DMS53 (cell line): Measurements from ENCODE around the gene ZDHHC18.
A peak's percentile ranks its signal among the peaks of the same experiment; 100 is the strongest.
"Not testable (repeated sequence)": the region's sequence is repeated elsewhere in the genome, so short reads cannot be mapped to it uniquely, and the experiment has no call there.

ENCODE experiments used
- DNase-seq: peaks from one replicate; lab custom pipeline; 2025; lab: John Stamatoyannopoulos, UW

ZDHHC18 gene

DNA sequence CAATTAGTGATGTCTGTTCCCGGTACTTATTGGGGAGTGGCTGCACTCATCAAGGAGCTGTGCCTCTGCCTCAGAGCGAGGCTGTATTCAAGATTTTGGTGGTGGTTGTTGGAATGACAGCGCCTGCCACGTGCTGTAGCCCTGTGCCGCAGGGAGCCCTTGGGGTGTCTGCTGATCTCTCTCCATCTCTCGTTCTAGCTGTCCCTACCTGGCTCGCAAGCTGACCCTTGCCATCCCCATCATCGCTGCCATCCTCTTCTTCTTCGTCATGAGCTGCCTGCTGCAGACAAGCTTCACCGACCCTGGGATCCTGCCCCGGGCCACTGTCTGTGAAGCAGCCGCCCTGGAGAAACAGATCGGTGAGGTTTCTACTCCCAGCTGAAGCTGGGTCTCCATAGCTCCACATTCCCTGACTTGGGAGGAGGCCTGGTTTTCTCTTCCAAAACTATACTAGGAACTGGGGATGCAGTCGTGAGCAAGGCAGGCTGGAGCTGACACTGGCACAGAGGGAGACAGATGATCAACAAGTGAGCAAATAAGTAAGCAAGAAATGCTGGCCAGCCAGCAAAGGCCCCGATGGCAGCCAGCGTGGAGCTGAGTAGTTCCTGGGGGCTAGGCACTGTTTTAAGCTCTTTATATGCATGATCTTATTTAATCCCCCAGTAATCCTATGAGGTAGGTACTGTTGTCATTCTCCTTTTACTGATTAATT lies 5.9 kb downstream of the ZDHHC18 start:
- no peak for DNase-seq

DNA sequence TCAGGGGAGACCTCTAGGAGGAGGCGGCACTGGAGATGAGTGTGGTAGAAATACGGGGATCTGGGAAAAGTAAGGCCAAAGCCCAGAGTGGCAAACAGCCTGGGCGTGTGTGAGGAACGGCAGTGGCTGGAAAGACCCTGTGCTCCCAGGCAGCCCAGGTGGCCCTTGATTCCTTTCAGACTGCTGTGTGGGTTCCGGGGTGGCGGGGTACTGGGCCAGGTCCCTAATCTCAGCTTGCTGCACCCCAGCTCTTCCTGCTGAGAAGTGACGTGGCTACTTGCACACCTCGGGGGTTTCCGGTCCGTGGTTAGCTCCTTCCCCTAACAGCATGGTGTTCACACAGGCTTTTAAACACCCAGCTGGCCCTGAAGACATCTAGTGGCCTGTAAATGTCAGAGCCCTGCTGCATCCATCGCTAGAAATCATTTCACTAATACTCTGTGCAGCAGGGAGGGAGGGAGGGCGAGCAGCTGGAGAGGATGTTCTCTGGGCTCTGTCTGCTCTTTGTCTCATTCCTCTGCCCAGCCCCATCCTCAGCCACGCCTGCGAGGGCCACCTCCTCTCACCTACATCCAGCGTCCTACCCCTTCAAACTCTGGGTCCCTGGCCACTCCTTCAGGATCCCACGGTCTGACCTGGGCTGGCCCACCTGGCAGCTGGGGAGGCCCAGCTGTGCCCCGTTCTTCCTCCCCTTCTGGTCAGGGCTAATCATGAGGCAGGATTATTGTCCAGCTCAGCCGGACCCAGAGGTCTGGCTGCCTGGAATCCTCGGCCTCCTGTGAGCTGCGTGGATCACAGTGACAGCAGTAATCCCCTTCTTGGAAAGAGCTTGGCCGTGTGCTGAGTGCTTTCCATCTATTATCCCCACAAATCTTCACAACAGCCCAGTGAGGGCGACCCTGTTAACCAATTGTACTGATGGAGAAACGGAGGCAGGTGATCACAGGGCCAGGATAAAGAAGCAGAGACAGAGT lies 7.2 kb downstream of the ZDHHC18 start:
- no peak for DNase-seq

DNA sequence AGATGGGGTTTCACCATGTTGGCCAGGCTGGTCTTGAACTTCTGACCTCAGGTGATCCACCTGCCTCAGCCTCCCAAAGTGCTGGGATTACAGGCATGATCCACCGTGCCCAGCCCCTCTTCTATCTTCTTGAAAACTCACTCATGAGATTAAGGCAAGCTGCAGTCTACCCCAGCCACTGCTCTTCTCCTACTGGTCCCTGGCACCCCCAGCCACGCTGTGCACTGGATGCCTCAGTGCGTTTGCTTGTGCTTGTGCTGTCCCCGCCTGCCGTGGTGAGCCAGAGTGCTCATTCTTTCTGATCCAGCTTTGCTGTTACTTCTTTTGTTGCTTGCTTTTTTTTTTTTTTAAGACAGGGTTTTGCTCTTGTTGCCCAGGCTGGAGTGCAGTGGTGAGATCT lies 11.2 kb downstream of the ZDHHC18 start:
- DNase-seq: not testable (repeated sequence)

DNA sequence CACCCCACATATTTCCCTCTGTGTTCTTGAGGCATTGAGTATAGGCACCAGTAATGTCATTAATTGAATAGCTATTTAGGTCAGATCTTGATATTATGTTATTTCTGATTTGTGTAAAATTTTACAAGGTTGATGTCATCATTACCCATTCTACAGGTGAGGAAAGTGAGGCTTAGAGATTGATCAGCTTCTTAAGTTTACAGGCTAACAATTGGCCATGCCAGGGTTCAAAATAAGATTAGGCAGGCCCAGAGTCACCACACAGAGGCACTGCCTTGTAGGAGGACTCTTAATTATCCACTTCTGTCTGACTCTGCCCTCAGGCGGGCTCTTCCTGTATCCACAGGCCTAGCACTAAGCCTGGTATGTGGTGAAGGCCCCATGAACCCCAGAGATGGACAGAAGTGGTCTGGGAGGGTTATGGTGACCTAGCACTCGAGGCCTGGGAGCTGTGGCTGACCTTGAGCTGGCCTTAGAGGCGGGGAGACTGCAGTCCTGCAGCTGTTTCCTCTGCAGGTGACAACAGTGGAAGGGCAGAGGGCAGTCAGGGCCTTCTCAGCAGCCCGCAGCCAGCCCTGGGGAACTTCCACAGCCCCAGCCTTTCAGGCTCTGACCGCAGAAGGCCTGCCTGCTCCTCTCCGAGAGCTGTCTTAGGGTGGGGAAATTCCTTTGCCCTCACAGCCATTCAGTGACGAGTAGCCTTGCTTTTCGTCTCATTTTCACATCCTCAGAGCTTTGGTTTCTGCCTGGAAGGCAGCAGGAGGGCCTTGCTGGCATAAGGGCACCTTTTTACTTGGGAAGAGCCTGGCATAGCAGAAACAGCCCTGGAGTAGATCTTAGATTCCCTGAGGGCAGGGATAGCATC lies 12.2 kb downstream of the ZDHHC18 start:
- no peak for DNase-seq

DNA sequence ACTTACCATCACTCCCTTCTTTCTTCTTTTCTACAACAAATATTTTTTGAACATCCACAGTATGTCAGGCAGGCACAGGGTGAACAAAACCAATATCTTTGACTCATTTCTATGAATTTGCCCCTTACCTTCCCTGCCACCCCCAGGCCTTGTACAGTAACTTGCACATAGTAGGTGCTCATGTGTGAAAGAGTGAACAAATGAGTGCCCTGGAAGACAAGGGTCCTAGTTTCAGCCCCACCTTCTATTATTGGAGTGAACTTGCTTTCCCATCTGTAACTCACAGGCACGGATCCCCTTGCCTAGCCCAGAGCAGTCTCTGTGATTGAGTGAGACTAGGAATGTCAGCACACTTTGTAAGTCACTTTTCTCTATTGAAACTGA lies 12.8 kb downstream of the ZDHHC18 start:
- DNase-seq: no peak

DNA sequence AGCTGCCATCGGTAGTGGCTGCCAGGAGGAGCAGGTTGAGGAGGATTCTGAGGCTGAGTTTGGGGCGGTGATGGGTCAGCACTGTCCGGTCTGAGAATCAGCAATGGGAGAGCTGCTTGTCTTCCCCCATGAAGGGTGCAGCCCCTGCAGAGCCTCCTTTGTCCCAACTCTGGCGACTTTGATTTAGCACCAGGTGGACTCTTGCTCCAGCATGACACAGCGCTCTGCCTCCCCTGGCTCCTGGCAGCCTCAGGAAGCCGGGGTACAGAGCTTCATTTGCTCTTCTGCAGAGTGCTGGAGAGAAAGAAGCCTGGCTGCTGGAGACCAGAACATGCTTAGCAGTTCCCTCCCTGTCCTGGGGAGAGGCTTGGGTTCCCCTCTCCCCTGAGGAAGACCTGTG lies 13.3 kb downstream of the ZDHHC18 start:
- DNase-seq: no peak

DNA sequence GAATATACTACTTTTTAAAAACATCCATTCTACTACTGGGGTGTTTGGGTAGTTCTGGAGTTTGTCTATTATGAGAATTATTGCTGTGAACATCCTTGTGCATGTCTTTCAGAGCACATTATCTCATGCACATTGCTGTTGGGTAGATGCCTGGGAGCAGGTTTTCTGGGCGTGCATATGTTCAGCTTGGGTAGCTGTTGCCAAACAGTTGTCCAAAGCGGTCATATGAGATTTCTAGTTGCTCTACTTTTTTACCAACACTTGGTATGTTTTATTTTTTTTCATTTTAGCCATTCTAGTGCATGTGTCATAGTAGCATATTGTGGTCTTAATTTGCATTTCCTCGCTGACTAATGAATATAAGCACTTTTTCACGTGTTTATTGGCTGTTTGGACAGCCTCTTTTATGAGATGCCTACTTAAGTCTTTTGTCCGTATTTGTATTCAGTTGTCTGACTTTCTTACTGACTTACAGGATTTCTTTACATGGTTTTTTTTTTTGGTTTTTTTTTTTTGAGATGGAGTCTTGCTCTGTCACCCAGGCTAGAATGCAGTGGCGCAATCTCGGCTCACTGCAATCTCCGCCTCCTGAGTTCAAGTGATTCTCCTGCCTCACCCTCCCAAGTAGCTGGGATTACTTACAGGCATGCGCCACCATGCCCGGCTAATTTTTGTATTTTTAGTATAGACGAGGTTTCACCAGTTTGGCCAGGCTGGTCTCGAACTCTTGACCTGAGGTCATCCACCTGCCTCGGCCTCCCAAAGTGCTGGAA lies 18.1 kb downstream of the ZDHHC18 start:
- no peak for DNase-seq

DNA sequence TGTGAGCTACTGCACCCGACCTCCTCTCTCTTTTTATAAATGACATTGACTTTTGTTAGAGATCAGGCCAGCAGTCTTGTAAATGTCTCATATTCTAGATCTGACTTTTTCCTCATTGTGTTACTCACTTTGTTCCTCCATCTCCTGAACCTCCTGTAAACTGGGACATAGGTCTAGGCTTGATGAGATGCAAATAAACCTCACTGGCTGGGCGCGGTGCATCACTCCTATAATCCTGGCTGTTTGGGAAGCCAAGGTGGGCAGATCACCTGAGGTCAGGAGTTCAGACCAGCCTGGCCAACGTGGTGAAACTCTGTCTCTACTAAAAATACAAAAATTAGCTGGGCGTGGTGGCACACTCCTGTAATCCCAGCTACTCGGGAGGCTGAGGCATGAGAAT lies 21.3 kb downstream of the ZDHHC18 start:
- not testable (repeated sequence) for DNase-seq

DNA sequence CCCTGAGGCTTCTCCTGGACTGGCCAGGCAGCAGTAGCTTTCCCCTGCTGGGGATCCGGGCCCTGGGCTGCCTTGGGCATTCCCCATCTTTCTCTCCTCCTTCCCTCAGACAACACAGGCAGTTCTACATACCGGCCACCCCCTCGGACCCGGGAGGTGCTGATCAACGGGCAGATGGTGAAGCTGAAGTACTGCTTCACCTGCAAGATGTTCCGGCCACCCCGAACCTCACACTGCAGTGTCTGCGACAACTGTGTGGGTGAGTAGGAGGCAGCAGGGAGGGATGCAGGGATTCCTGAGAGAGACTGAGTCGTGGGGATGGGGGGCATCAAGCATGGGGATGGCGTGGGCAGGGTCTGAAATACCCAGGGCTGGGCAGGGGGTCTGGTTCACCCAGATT lies 22.0 kb downstream of the ZDHHC18 start:
- DNase-seq: no peak

DNA sequence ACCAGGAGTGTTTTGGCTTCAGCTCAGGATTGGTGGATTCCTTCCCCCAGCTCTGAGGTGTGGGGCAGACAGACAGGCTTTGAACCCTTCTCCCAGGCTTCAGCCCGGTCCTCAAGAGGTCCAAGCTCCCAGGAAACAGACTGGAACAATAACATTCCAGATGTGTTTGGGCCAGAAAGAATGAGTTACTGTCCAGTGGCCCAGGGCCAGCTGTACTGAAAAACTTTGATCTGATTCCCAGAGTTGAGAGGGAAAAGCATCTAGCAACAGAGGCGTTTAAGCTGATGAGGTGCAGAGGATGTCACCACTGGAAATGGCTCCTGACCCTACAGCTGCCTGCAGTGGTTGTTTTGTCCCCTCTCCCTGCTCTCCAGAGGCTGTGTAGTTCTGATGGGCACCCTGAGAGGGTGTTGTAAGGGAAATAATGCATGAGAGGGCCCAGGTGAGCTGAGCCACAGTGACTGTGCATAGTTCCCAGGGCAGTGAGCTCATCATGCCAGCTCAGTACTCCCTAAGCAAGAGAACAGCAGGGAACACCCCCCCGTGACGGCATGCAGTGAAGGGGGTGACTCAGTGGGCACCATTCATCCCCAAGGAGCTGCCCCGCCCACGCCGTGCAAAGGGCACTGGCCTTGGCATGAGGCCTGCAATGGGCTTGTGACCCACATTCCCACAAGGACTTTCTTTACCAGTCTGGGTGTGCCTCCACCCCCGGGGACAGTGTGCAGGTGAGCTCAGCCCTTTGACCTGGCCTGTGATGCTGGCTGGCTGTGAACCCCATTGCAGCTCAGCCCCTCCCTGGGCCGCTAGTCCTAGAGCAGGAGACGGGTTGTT lies 22.7 kb downstream of the ZDHHC18 start:
- peak; percentile 73 for DNase-seq

DNA sequence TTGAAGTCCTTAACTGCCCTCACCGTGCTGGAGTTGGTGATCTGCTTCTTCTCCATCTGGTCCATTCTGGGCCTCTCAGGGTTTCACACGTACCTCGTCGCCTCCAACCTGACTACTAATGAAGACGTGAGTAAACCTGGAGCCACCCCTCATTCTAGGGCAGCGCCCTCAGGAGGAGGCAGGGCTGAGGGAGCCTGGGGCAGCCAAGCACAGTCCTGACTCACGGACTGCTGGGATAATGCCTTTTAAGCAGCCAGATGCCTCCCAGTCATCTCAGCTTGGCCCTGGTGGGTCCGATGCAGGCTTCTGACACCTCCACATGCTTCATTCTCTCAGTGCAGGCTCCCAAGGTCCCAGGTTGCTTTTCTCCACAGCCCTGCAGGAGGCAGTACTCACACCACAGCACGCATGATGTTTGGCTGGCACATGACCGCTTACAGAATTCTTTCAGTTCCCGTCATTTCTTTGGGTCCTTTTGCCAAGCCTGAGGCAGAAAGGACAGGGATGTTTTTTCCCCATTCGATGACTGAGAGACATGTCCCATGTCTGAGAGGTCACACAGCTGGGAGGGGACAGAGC lies 24.7 kb downstream of the ZDHHC18 start:
- DNase-seq: peak; percentile 24

DNA sequence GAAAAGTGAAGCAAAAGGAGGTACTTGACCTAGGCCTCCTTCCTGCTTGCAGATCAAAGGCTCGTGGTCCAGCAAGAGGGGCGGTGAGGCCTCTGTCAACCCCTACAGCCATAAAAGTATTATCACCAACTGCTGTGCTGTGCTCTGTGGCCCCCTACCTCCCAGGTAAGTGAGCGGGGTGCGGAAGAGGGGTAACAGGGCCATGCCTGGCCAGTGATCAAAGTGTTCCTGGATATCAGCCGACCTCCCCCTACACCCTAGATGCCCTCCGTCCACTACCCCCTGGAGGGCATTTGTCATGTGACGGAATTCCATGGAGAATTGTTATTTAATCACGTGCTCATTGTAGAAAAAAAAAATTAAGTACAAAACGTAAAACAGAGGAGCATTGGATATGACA lies 26.2 kb downstream of the ZDHHC18 start:
- DNase-seq: no peak

DNA sequence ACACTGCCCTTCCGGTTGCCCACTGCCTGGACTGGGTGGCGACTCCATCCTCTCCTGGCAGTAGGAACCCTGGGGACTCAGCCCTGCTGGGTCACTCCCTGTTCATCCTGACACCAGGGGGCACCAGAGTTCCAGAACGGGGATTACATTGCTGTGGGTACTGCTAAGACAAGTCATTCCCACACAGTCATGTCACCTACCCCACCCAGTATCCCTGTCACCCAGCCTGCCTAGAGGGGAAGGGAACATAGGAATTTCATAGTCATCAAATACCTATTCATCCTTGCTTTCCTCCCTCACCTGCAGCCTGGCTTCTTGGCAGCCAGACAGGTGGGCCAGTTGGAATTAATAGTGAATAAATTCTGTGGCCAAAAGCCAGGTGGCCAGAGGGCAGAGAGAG lies 26.7 kb downstream of the ZDHHC18 start:
- peak; percentile 90 for DNase-seq

DNA sequence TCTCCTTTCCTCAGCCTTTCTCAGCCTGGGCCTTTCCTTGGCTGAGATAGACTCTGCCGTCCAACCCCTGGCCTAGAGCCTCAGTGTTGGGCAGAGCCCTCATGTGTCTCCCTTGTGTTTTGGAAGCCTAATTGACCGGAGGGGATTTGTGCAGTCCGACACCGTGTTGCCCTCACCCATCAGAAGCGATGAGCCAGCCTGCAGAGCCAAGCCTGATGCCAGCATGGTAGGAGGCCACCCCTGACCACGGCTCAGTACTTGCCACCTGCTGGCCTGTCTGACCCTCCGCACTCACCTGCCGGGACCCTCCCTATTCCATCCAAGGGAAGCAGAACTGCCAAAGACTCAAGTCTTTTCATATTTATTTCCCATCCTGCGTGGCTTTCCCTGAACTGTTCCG lies 27.1 kb downstream of the ZDHHC18 start:
- no peak for DNase-seq

DNA sequence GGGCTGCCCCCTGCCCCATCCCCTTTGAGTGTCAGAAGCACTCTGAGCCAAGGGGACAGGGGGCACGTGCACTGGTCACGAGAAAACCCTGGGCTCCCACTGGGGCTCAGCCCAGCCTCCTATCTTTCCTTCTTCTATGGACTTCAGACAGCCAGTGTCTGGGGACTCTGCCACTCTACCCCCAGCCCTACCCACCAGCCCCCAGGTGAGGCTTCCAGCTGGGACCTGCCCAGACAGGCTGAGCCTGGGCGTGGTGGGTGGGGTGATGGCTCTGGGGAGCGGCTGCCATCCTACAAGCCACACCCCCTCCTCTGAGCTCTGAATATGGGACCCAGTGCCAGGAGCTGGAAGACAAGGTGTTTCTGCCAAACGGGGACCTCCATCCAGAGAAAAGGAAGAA lies 28.4 kb downstream of the ZDHHC18 start:
- DNase-seq: no peak

DNA sequence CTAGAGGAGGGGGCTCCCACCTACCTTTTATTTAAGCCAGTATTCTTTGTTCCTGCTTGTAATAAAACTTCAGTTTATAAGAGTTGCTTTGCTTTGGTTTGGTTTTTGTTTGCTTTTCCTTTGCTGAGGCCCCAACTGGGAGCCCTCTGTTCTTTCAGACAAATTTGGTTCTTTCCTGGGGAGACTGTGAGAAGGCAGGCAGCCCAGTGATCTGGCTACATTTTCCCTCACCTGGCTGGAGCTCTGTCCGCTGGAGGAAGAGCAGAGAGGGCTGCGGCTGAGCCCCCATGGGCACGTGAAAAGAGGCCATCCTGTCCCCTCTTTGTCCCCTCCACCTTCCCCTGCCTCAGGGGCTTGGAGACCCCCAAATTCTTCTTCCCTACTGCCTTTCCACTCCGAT lies 29.1 kb downstream of the ZDHHC18 start:
- no peak for DNase-seq

DNA sequence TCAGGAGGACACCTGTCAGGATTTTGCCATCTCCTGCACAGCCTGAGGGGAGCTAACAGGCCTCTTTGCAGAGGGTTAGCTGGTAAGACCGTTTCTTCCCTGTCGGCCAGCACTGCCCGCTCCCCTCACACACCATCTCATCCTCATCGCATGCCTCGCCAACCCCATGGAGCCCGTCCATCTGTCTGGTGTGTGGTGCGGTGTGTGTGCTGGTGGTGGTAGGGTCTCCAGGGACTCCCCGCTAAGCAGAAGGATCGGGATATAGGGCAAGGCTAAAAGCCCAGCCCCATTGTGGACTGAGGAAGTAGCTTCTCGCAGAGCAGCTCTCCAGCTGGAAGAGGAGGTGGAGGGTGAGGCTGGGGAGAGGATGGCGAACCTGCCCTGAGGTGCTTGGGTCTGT lies 29.7 kb downstream of the ZDHHC18 start:
- DNase-seq: no peak

DNA sequence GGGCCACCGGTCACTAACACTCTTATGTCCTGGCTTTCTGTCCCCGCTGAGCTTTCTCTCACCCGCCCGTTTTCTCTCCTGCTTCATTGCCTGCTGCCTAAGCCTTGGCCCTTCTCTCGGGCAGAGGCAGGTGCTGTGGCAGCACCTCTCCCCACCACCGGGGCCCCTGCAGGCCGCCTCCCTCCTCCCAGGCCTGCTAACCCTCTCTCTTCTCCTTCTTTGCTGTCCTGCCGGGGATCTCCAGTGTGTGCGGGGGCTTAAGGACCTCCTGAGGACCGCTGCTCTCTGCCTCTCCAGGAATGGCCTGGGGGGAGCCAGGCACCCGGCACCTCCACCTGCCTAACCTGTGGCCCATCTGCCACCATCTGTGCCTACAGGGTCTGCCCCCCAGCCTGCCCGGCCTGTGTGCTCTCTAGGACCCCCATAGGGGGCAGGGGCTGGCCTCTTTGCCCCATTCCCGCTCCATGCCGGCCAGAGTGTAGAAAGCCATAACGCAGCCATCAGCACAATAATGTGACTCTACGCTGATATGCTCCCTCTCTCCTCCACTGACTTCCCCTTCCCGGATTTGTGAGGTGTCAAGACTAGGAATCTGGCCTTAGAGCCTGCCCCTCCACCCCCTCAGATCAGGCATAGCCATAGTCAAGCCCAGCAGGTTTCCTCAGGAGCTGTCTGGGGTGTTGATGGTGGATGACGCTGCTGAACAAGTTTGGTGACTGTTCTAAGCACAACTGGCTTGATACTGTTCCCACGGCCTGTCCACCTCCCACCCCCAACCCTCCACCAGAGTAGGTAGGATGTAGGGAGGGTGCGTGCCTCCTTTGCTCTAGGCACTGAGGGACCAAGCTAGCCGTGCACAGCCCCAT lies 30.3 kb downstream of the ZDHHC18 start:
- no peak for DNase-seq

DNA sequence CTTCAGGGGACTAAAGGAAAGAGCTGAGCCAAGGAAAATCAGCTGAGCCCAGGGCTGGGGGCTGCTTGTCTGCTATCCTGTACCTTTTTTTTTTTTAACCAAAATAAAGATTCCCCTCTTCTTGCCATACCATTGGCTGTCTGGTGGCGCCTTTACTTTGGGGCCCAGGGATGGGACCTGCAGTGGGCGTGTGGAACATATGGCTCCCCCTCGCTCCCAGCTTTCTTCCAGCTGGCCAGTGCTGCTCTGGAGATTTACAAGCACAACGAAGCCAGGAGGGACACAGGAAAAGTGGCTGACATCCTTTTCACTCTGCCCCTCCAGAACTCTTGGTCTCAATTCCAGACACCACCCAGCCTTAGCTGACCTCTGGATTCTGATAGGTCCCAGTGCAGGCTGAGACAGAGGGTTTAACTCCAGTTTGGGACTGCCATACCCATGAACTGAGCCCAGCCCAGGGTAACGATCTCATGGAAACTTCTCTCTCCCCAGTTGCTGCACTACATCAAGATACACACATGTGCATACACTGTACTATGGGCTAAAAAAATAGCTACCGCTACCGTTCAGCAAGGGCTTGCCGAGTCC lies 31.1 kb downstream of the ZDHHC18 start:
- DNase-seq: no peak
